HEK293 (cell line): ENCODE data around the gene POLD4.

Experiments used
- CTCF ChIA-PET: fragments of 350-600 bp; formaldehyde crosslinking; extraction: SDS; loops from one replicate; lab custom pipeline; 2021; ENCODE audit warnings: antibody characterized with exemption; lab: Yijun Ruan, JAX
- POLR2A ChIA-PET: fragments of 300-600 bp; formaldehyde crosslinking; extraction: SDS; loops from one replicate; lab custom pipeline; 2020; ENCODE audit warnings: antibody characterized with exemption, inconsistent platforms; lab: Yijun Ruan, JAX
- H3K27ac ChIP-seq: fragments of 200-500 bp; sonication (Bioruptor generic); 2 replicates; pipeline ENCODE4 v1.5.1; 2014; ENCODE audit warnings: low read depth, low read length, control low read depth, inconsistent platforms; ENCODE audit errors: extremely low read depth
- H3K36me3 ChIP-seq, 2 experiments: fragments of 200-500 bp in 1 of 2; sonication (Bioruptor generic) in 1 of 2; 1 replicate in 1 of 2; 2 replicates in 1 of 2; pipeline ENCODE4 v1.5.1; 2014 to 2017; ENCODE audit warnings: inconsistent platforms in 2 of 2, low read length in 2 of 2; ENCODE audit not compliant: control insufficient read depth in 2 of 2, insufficient read depth in 1 of 2
- H3K4me1 ChIP-seq: fragments of 200-500 bp; sonication (Bioruptor generic); 2 replicates; pipeline ENCODE4 v1.5.1; 2014; ENCODE audit warnings: mild to moderate bottlenecking, low read length, inconsistent platforms; ENCODE audit not compliant: control insufficient read depth, insufficient read depth
- H3K4me3 ChIP-seq: 2 replicates; pipeline ENCODE4 v1.5.1; 2011; ENCODE audit warnings: low read depth, mild to moderate bottlenecking, control low read depth, low read length, moderate library complexity
- H3K9me3 ChIP-seq: fragments of 200-500 bp; sonication (Bioruptor generic); 2 replicates; pipeline ENCODE4 v1.5.1; 2014; ENCODE audit warnings: low read depth, low read length, inconsistent platforms; ENCODE audit not compliant: control insufficient read depth, insufficient read depth
- AEBP2 ChIP-seq: fragments of 450-650 bp; formaldehyde crosslinking; IDR thresholded peaks from 2 replicates; pipeline ENCODE4 v1.5.1; 2016; ENCODE audit warnings: missing biosample characterization, missing genetic modification characterization, borderline replicate concordance
- ELK4 ChIP-seq: IDR thresholded peaks from 2 replicates; pipeline ENCODE4 v1.6.1; 2011; ENCODE audit warnings: mild to moderate bottlenecking, low read depth, low read length, borderline replicate concordance
- GLIS1 ChIP-seq: fragments of 450-650 bp; formaldehyde crosslinking; IDR thresholded peaks from 2 replicates; pipeline ENCODE4 v1.5.1; 2016; ENCODE audit warnings: missing biosample characterization, missing genetic modification characterization
- GLIS2 ChIP-seq: fragments of 450-650 bp; formaldehyde crosslinking; IDR thresholded peaks from 2 replicates; pipeline ENCODE4 v1.5.1; 2016; ENCODE audit warnings: missing biosample characterization, missing genetic modification characterization
- OSR2 ChIP-seq: fragments of 450-650 bp; formaldehyde crosslinking; IDR thresholded peaks from 2 replicates; pipeline ENCODE4 v1.5.1; 2016; ENCODE audit warnings: missing biosample characterization, missing genetic modification characterization
- ZBTB20 ChIP-seq: fragments of 450-650 bp; formaldehyde crosslinking; IDR thresholded peaks from 2 replicates; pipeline ENCODE4 v1.5.1; 2016; ENCODE audit warnings: missing biosample characterization, missing genetic modification characterization
- ZIC2 ChIP-seq: fragments of 450-650 bp; formaldehyde crosslinking; IDR thresholded peaks from 2 replicates; pipeline ENCODE4 v1.5.1; 2016; ENCODE audit warnings: missing biosample characterization, missing genetic modification characterization
- ZNF26 ChIP-seq: fragments of 450-650 bp; formaldehyde crosslinking; IDR thresholded peaks from 2 replicates; pipeline ENCODE4 v1.5.1; 2016; ENCODE audit warnings: missing biosample characterization, missing genetic modification characterization
- ZNF280C ChIP-seq: fragments of 450-650 bp; formaldehyde crosslinking; IDR thresholded peaks from 2 replicates; pipeline ENCODE4 v1.5.1; 2016; ENCODE audit warnings: missing biosample characterization, missing genetic modification characterization
- ZNF341 ChIP-seq: fragments of 450-650 bp; formaldehyde crosslinking; IDR thresholded peaks from 2 replicates; pipeline ENCODE4; 2016; ENCODE audit warnings: low read depth, missing biosample characterization, missing genetic modification characterization
- ZNF394 ChIP-seq: fragments of 450-650 bp; formaldehyde crosslinking; IDR thresholded peaks from 2 replicates; pipeline ENCODE4 v1.5.1; 2016; ENCODE audit warnings: missing biosample characterization, missing genetic modification characterization, mild to moderate bottlenecking, moderate library complexity, borderline replicate concordance
- ZNF610 ChIP-seq: fragments of 450-650 bp; formaldehyde crosslinking; IDR thresholded peaks from 2 replicates; pipeline ENCODE4 v1.5.1; 2016; ENCODE audit warnings: missing biosample characterization, missing genetic modification characterization, borderline replicate concordance
- ZNF621 ChIP-seq: fragments of 450-650 bp; formaldehyde crosslinking; IDR thresholded peaks from 2 replicates; pipeline ENCODE4 v1.5.1; 2017; ENCODE audit warnings: missing biosample characterization, missing genetic modification characterization
- ZNF654 ChIP-seq: fragments of 450-650 bp; formaldehyde crosslinking; IDR thresholded peaks from 2 replicates; pipeline ENCODE4 v1.5.1; 2016; ENCODE audit warnings: low read depth, missing biosample characterization, missing genetic modification characterization

POLD4 gene

DNA sequence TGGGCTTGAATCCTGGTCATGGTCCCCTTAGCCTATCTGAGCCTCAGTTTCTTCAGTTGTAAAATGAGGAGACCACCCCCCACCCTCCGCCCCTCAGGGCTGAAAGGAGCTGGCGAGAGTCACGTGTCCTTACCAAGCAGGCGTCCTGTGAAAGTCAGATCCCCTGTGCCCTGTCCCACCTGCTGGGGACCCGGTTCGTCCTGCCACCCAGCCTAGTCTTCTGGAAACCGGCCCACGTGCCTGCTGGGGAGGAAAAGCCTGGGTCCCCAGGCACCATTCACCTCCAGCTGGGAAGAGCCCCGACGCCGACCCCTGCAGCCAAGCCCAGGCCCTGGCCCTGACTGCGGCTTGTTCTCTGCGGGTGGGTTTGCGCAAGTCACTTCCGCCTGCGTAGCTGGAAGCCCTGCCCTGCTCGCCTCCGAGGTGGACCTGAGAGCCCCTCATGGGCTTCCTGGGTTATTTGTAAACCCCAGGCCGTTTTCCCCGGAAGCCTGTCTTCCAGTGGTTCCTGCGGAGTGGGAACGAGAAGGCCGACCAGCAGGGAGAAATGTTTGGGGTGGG, 50.7 kb downstream of the POLD4 start:
- Histone ChIP-seq H3K9me3 (no peaks in the 10 kb centered on the region), H3K36me3 (peaks cover 0 to 52% of the 10 kb centered on the region in 2 experiments; a peak in 2 of 3 replicates), H3K4me1 (no peaks in the 10 kb centered on the region), H3K27ac (peak overlapping the region; percentile 79; the same call in 1 of the 2 replicates), H3K4me3 (peak overlapping the region; percentile 66)
- POLR2A ChIA-PET = interaction anchor here (0.8 to 3.5 kb wide), 6 partner anchors 9 to 63 kb away, joined by 3 to 32 read pairs (median 5); partner anchors contain the start of gene ANKRD13D
- TF ChIP-seq ELK4 (no peak), AEBP2 (tag by site-specific recombination) (no peak), GLIS2 (tag by site-specific recombination) (peak; percentile 76), ZIC2 (tag by site-specific recombination) (peak; percentile 95), ZNF280C (no peak), GLIS1 (peak; percentile 42; the same call in 1 of the 2 replicates), ZNF341 (tag by site-specific recombination) (0 out of 2 replicates have a peak, but pooled peaks have one; percentile 15), ZBTB20 (tag by site-specific recombination) (0 out of 2 replicates have a peak, but pooled peaks have one; percentile 9)
- CTCF ChIA-PET = interaction anchor here (0.6 to 3.4 kb wide), 5 partner anchors 8 to 293 kb away, joined by 3 to 17 read pairs (median 4); no protein-coding TSS in a partner anchor

DNA sequence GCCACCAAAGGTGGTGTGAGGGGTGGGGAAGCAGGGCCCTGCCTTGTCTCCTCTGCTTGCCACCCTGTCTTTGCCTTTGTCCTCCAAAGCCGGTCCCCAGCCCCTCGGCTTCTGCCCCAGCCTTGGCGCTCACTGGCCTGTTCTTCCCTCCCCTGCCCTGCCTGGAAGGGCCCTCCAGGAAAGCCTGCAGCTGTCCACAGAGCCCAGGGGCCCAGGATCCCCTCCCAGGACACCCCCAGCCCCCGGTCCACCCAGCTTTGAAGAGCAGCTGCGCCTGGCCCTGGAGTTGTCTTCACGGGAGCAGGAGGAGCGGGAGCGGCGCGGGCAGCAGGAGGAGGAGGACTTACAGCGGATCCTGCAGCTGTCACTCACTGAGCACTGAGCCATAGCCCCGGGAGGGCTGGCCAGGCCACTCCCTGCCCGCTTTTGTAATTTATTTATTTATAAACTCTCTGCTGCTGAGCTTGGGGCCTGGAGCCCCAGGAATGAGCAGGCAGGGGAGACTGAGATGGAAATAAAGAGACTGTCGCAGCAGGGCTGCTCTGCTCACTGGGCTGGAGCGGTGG, 51.3 kb downstream of the POLD4 start:
- CTCF ChIA-PET = interaction anchor here (3.4 kb wide), 1 partner anchor 15 kb away, joined by 17 read pairs; no protein-coding TSS in a partner anchor
- TF ChIP-seq ZNF621 (tag by site-specific recombination) (no peak), ZNF394 (tag by site-specific recombination) (peak; percentile 25; the same call in 1 of the 2 replicates), OSR2 (tag by site-specific recombination) (0 out of 2 replicates have a peak, but pooled peaks have one; percentile 19), GLIS1 (peak; percentile 10; the same call in 1 of the 2 replicates), ZNF654 (tag by site-specific recombination) (no peak), ZNF610 (tag by site-specific recombination) (peak; percentile 78; the same call in 1 of the 2 replicates), ZNF26 (tag by site-specific recombination) (no peak)
- TF ChIP-seq, all 188 proteins: peak for 4
- Histone ChIP-seq H3K9me3 (no peaks in the 10 kb centered on the region), H3K4me1 (no peaks in the 10 kb centered on the region), H3K4me3 (no peak overlapping the region), H3K27ac (peak overlapping the region; percentile 53; the same call in 1 of the 2 replicates), H3K36me3 (peaks cover 0 to 46% of the 10 kb centered on the region in 2 experiments; a peak in 2 of 3 replicates)
- POLR2A ChIA-PET = interaction anchor here (1.4 to 3.7 kb wide), 4 partner anchors 10 to 15 kb away, joined by 5 to 32 read pairs (median 17); partner anchors contain the start of gene ANKRD13D
